ENCODE results near the gene EIF3A.
A peak's percentile ranks its signal among the peaks of the same experiment; 100 is the strongest.

The EIF3A gene

DNA sequence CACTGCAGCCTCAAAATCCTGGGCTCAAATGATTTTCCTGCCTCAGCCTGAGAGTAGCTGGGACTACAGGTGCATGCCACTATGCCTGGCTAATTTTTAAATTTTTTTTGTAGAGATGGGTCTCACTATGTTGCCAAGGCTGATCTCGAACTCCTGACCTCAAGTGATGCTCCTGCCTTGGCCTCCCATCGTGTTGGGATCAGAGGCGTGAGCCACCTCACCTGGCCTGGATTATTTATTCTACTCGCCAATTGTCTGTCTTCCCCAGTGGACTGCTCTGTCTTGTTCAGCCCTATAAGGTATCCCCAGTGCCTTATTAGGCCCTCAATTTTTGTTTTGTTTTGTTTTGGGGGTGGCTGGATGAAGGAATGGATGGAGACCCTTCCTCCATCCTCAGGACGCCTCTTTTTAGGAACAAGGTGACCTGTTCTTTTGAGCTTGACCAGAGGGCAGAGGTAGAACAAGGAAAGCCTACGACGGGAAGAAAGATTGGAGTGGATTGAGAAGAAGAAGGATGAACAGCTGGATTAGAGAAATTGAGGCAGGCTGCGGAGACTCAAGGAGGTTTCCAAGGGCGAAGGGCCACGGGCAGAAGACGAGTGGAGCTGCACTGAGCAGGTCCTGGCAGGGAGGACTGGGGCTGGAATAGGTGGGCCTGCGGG, 22.8 kb upstream of the EIF3A start:
- Histone ChIP-seq H3K36me3 (ENCODE audit: control insufficient read depth, low read length) (no peaks in the 10 kb centered on the region), H3K4me3 (ENCODE audit: low read length) (peak overlapping the region; percentile 44), H3K27me3 (ENCODE audit: control insufficient read depth, low read length) (no peaks in the 10 kb centered on the region), H3K9me3 (ENCODE audit: control insufficient read depth, insufficient read depth, low read length) (no peaks in the 10 kb centered on the region), H3K27ac (ENCODE audit: low read depth, low read length) (peak overlapping the region; percentile 77), H4K20me1 (ENCODE audit: control insufficient read depth, insufficient read depth, low read depth, low read length) (no peaks in the 10 kb centered on the region), H3K79me2 (ENCODE audit: control insufficient read depth, low read length) (peaks cover 16% of the 10 kb centered on the region), H3K4me2 (ENCODE audit: low read length) (peak overlapping the region; percentile 58), H3K9me2 (replicated peaks; ENCODE audit: control insufficient read depth, low read length) (no peaks in the 10 kb centered on the region), H3F3A (ENCODE audit: control insufficient read depth, insufficient read depth) (peaks cover 9% of the 10 kb centered on the region; the same call in 1 of the 2 replicates), H3K4me1 (ENCODE audit: control insufficient read depth, low read length) (peaks cover 44% of the 10 kb centered on the region)
- TF ChIP-seq, protein P1, sequence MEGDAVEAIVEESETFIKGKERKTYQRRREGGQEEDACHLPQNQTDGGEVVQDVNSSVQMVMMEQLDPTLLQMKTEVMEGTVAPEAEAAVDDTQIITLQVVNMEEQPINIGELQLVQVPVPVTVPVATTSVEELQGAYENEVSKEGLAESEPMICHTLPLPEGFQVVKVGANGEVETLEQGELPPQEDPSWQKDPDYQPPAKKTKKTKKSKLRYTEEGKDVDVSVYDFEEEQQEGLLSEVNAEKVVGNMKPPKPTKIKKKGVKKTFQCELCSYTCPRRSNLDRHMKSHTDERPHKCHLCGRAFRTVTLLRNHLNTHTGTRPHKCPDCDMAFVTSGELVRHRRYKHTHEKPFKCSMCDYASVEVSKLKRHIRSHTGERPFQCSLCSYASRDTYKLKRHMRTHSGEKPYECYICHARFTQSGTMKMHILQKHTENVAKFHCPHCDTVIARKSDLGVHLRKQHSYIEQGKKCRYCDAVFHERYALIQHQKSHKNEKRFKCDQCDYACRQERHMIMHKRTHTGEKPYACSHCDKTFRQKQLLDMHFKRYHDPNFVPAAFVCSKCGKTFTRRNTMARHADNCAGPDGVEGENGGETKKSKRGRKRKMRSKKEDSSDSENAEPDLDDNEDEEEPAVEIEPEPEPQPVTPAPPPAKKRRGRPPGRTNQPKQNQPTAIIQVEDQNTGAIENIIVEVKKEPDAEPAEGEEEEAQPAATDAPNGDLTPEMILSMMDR (IDR thresholded peaks at IDR 0.05; ENCODE audit: low read depth, low read length, poor library complexity, severe bottlenecking) = no peak
- no peak for TF ChIP-seq EZH2phosphoT487 (IDR thresholded peaks at IDR 0.05; ENCODE audit: borderline replicate concordance, low read length)

- H3K4me3 ChIP-seq (ENCODE audit: low read length) = peak overlapping the region; percentile 59
- H3K36me3 ChIP-seq (ENCODE audit: control insufficient read depth, low read length) = no peaks in the 10 kb centered on the region
- peak overlapping the region; percentile 77 for H3K27ac ChIP-seq (ENCODE audit: low read depth, low read length)
These were observed 20.9 kb upstream of the EIF3A start for GRCh38 chr10:119101366-119102098.

GRCh38 chr10:119100434-119101238, 20.0 kb upstream of the EIF3A start:
- H3F3A ChIP-seq (ENCODE audit: control insufficient read depth, insufficient read depth) = peaks cover 9% of the 10 kb centered on the region; the same call in 1 of the 2 replicates
- H3K4me3 ChIP-seq (ENCODE audit: low read length) = no peak overlapping the region
- H4K20me1 ChIP-seq (ENCODE audit: control insufficient read depth, insufficient read depth, low read depth, low read length) = no peaks in the 10 kb centered on the region
- no peaks in the 10 kb centered on the region for H3K9me3 ChIP-seq (ENCODE audit: control insufficient read depth, insufficient read depth, low read length)
- no peaks in the 10 kb centered on the region for H3K9me2 ChIP-seq (replicated peaks; ENCODE audit: control insufficient read depth, low read length)
- H3K79me2 ChIP-seq (ENCODE audit: control insufficient read depth, low read length) = peaks cover 12% of the 10 kb centered on the region
- no peak for TF ChIP-seq EZH2phosphoT487 (IDR thresholded peaks at IDR 0.05; ENCODE audit: borderline replicate concordance, low read length)
- TF ChIP-seq, protein P1 (IDR thresholded peaks at IDR 0.05; ENCODE audit: low read depth, low read length, poor library complexity, severe bottlenecking) = no peak
- H3K4me1 ChIP-seq (ENCODE audit: control insufficient read depth, low read length) = peaks cover 44% of the 10 kb centered on the region
- H3K27me3 ChIP-seq (ENCODE audit: control insufficient read depth, low read length) = 0 out of 2 replicates have a peak, but pooled peaks cover 2% of the 10 kb centered on the region
- H3K27ac ChIP-seq (ENCODE audit: low read depth, low read length) = peak overlapping the region; percentile 77; the same call in 1 of the 2 replicates
- H3K4me2 ChIP-seq (ENCODE audit: low read length) = no peak overlapping the region
- no peaks in the 10 kb centered on the region for H3K36me3 ChIP-seq (ENCODE audit: control insufficient read depth, low read length)

More at GRCh38 chr10:119101366-119102098, 20.9 kb upstream of the EIF3A start:
- TF ChIP-seq EZH2phosphoT487 (IDR thresholded peaks at IDR 0.05; ENCODE audit: borderline replicate concordance, low read length) = no peak
- TF ChIP-seq, protein P1 (IDR thresholded peaks at IDR 0.05; ENCODE audit: low read depth, low read length, poor library complexity, severe bottlenecking) = no peak
- Histone ChIP-seq H3K79me2 (ENCODE audit: control insufficient read depth, low read length) (peaks cover 16% of the 10 kb centered on the region), H3F3A (ENCODE audit: control insufficient read depth, insufficient read depth) (peaks cover 9% of the 10 kb centered on the region; the same call in 1 of the 2 replicates), H3K4me2 (ENCODE audit: low read length) (peak overlapping the region; percentile 58), H3K4me1 (ENCODE audit: control insufficient read depth, low read length) (peaks cover 44% of the 10 kb centered on the region), H4K20me1 (ENCODE audit: control insufficient read depth, insufficient read depth, low read depth, low read length) (no peaks in the 10 kb centered on the region), H3K27me3 (ENCODE audit: control insufficient read depth, low read length) (no peaks in the 10 kb centered on the region), H3K9me2 (replicated peaks; ENCODE audit: control insufficient read depth, low read length) (no peaks in the 10 kb centered on the region), H3K9me3 (ENCODE audit: control insufficient read depth, insufficient read depth, low read length) (no peaks in the 10 kb centered on the region)
